GM21390 (cell line): ENCODE measurements around the gene CCDC27.

ENCODE experiments used
- ATAC-seq: cut with Tn5 transposase; IDR thresholded peaks from one replicate; pipeline ENCODE4 v1.9.1; 2021; ENCODE audit not compliant: unreplicated experiment

Gene CCDC27

GRCh38 chr1:3774276-3774945 is 22.2 kb downstream of the CCDC27 start:
- no peak for ATAC-seq

- no peak for ATAC-seq
These were observed 22.8 kb downstream of the CCDC27 start for GRCh38 chr1:3774946-3775489.

- ATAC-seq = peak; percentile 35
These were observed 23.4 kb downstream of the CCDC27 start for GRCh38 chr1:3775490-3776230.

GRCh38 chr1:3776231-3776961 is 24.1 kb downstream of the CCDC27 start:
- no peak for ATAC-seq

GRCh38 chr1:3777078-3777547 is 24.9 kb downstream of the CCDC27 start:
- no peak for ATAC-seq

DNA sequence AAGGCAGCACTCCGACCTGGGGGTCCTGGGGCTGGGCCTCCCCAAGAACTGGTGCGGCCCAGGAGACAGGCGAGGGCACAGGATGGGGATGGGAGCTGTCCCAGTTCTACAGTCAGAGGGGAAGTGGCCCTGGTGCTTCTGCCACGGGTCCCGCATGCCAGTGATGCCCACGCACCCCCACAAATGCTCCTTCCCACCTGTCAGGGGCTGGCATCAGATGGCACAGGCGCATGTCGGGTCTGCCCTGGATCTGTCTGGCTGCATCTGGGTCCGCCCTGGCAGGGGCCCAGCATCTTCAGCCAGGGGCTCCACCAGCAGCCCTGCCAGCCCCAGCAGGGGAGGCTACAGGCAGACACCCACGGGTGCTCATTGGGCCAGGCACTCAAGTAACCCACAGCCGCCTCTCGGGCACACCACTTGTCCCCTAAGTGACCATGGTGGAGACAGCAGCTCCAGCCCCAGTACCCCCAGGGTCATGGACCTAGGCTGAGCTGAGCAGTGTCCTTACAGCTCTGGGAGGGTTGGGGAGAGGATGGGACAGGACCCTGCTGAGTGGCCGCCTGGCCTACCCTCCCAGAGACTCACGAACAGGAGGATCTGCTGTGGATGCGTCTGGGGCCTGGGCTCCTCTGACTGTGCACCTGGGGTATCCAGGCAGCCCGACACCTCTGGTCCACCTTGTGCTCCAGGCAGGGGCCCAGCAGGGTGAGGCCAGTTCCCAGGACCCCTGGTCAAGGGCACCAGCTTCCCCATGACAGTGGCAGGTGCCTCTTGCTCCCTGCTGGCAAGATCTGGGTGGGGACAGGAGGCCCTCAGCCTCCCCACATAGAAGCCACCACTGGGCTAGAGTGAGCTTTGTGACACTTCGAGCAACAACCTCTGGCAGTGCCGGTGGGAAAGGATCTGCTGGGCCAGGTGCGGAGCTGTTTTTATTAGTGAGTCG is 25.7 kb downstream of the CCDC27 start:
- ATAC-seq = no peak

DNA sequence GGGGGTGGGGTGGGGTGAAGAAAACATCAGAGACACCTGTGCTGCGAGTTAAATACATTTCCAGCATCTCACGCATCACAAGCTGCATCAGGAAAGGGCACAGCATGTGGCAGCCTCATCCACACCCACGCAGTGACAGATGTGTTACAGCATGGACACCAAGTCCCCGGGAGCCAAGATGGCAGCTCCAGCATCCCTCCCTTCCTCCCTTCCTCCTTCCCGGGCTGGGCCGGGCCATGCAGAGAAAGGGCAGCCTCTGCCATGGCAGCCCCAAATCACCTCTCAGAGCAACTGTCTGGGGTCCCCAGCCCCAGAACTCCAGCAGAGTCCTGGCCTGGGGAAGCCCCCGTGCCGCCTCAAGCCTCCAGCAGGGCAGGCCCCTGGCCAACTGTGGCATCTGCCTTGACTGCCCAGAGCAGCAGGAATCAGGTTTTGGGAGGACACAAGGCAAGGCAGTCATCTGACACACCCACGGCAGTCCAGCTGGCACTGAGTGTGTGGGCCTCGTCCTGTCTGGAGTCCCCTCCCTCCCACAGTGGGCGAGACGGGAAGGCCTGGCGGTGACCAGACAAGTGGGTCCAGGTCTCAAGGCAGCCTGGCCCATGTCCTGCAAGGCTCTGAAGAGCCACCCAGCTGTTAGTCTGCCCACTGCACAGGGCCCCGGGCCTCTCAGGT is 26.5 kb downstream of the CCDC27 start:
- no peak for ATAC-seq

GRCh38 chr1:3779265-3779911 is 27.1 kb downstream of the CCDC27 start:
- ATAC-seq = no peak

DNA sequence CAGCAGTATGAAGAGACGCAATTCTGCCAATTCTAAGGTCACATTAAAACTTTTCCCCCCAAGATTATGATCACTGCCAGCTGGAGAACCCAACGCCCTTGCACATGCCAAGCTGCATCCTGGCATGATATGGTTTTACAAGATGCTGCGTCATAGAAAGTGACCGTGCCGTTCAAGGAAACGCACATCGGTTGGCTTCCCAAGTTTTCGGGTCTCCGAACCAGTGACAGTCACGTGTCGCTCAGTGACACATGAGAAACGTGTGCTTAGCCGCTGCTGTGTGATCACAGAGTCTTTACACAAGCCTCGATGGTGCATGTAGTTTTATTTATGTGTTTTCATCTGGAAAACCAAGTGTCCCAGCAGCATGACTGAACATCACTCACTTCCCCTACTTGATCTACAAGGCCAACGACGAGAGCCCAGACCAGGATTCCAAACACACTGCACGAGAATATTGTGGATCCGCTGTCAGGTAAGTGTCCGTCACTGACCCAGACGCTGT is 27.7 kb downstream of the CCDC27 start:
- ATAC-seq = no peak

GRCh38 chr1:3780901-3781300 is 28.7 kb downstream of the CCDC27 start:
- ATAC-seq = no peak

GRCh38 chr1:3783651-3784474 is 31.6 kb downstream of the CCDC27 start:
- ATAC-seq = no peak

DNA sequence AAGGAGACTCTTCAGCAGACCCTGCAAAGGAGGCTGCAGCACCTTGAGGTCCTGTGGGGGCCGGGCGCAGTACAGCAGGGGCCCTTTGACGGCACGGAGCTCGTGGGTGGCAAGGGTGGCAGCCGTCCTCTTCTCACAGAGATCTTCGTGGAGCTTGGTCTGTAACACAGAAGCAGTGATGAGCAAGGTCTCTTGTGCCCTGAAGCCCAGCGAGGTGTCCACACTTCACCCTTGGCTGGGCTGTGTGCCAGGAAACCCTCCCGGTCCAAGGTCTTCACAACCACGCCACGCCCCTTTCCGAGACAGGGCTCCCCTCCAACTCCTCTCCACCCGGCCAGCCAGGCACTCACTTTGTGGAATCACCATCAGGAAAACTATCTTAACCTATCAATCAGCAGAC is 32.8 kb downstream of the CCDC27 start:
- no peak for ATAC-seq

- no peak for ATAC-seq
These were observed 33.4 kb downstream of the CCDC27 start for GRCh38 chr1:3785456-3786157.

DNA sequence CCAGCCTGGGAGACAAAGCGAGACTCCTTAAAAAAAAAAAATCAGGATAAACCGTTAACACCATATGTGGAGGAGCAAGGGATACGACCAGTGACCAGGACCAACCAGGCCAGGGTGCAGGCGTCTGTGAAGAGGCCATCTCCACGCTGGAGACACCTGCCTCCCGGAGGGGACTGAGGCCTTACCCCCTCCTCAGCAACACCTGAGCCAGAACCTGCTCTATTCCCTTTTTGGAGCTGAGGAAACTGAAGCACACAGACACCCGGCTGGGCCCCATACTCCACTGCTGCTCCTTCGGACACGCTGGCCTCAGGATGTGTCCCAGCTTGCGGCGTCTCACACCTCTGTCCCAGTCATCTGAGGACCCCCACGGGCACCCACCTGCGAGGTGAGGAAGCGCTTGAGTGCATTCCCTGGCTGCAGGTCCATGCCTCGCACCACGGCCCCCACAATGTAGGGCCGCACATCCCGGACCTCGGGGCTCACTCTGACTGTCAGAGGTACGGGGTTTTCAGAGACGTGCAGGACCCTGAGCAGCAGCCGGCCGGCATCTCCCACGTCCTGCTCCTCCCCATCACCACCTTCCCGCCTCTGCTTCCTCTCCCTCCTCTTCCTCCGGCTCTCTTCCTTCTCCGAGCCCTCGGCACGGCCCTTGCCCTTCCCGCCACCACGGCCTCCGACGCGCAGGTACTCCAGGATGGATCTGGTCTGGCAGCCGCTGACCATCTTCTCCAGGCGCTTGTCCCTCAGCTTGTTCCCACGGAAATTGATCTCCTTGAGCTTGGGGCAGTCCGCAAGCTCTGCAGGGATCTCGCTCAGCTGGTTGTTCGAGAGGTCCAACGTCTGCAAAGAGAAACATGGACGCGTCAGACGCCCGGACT is 34.5 kb downstream of the CCDC27 start:
- ATAC-seq = no peak

- no peak for ATAC-seq
These were observed 35.1 kb downstream of the CCDC27 start for GRCh38 chr1:3787349-3787715.

GRCh38 chr1:3787745-3788605 is 35.7 kb downstream of the CCDC27 start:
- ATAC-seq = no peak
